HCT116 (cell line): ENCODE results near the gene TYW1. TPM values are rescaled to one million over a fixed set of nuclear protein-coding genes. Genes with fewer than 3 reads are reported as not detected.
"Not testable (repeated sequence)": the region's sequence is repeated elsewhere in the genome, so short reads cannot be mapped to it uniquely, and the experiment has no call there.

ENCODE experiments used
- ATAC-seq: fragments of 200-7000 bp; cut with Tn5 transposase; 2 replicates; pipeline ENCODE4 v1.9.1; 2020; ENCODE audit warnings: mild to moderate bottlenecking, moderate library complexity
- BruUV-seq: library from RNA; stranded (reverse); fragments of 400-500 nt; replicated peaks from 2 replicates; lab custom pipeline; 2021; lab: Mats Ljungman, UMichigan
- CTCF ChIA-PET: fragments of 300-600 bp; sonication (Branson Sonifier 250); formaldehyde crosslinking; loops from one replicate; lab custom pipeline; 2021; ENCODE audit warnings: antibody characterized with exemption; lab: Charles Lee
- POLR2A ChIA-PET: fragments of 300-600, 350-600 bp; sonication (Branson Sonifier 250); formaldehyde crosslinking; loops from one replicate; lab custom pipeline; 2021; ENCODE audit warnings: antibody characterized with exemption; lab: Charles Lee
- RAD21 ChIA-PET, 2 experiments: fragments of 300-600 bp; sonication (Branson Sonifier 250); formaldehyde crosslinking; loops; one replicate each; lab custom pipeline; 2023; ENCODE audit warnings: low total read pairs in 2 of 2; ENCODE audit not compliant: uncharacterized antibody in 2 of 2, unreplicated experiment in 2 of 2, low non-redundant PET in 1 of 2; lab: Charles Lee
- DNase-seq: peaks from one replicate; pipeline ENCODE4 v3.0.0-alpha.2; 2010; ENCODE audit warnings: low read depth, low spot score
- H2AFZ ChIP-seq: fragments of 200-600 bp; shearing (Covaris generic), sonication (generic); 2 replicates; pipeline ENCODE4 v1.6.1; 2017; ENCODE audit warnings: low read depth, mixed run types, mixed read lengths, antibody characterized with exemption, low read length; ENCODE audit not compliant: poor library complexity, severe bottlenecking
- H3K27ac ChIP-seq: 2 replicates; pipeline ENCODE4 v1.5.1; 2012; ENCODE audit warnings: low read depth, low read length
- H3K27me3 ChIP-seq: fragments of 200-600 bp; sonication (generic); 2 replicates; pipeline ENCODE4 v1.6.1; 2016; ENCODE audit warnings: mixed run types, low read length, mixed read lengths; ENCODE audit not compliant: insufficient read depth
- H3K36me3 ChIP-seq, 2 experiments: fragments of 200-500 bp in 1 of 2; fragments of 200-600 bp in 1 of 2; sonication (Bioruptor generic) in 1 of 2; sonication (generic) in 1 of 2; 2 replicates each; pipeline versions ENCODE4 v1.5.1 to v1.6.1; 2014 to 2016; ENCODE audit warnings: low read length in 2 of 2, inconsistent platforms in 1 of 2, mixed read lengths in 1 of 2, mixed run types in 1 of 2; ENCODE audit not compliant: insufficient read depth in 2 of 2, control insufficient read depth in 1 of 2
- H3K4me1 ChIP-seq, 2 experiments: fragments of 200-600 bp in 1 of 2; sonication (generic) in 1 of 2; 2 replicates each; pipeline versions ENCODE4 v1.5.1 to v1.6.1; 2012 to 2017; ENCODE audit warnings: low read length in 2 of 2, inconsistent platforms in 1 of 2, mild to moderate bottlenecking in 1 of 2, mixed read lengths in 1 of 2, mixed run types in 1 of 2, moderate library complexity in 1 of 2; ENCODE audit not compliant: insufficient read depth in 2 of 2, control insufficient read depth in 1 of 2
- H3K4me2 ChIP-seq: fragments of 200-600 bp; sonication (generic); 2 replicates; pipeline ENCODE4 v1.6.1; 2017; ENCODE audit warnings: mixed run types, low read length, mixed read lengths
- H3K4me3 ChIP-seq, 2 experiments: fragments of 200-600 bp in 1 of 2; sonication (generic) in 1 of 2; replicated peaks in 1 of 2; 2 replicates each; pipeline ENCODE4 v1.5.1; 2011 to 2016; ENCODE audit warnings: low read length in 2 of 2, control low read depth in 1 of 2, low read depth in 1 of 2, mild to moderate bottlenecking in 1 of 2, mixed read lengths in 1 of 2, mixed run types in 1 of 2
- H3K79me2 ChIP-seq: fragments of 200-600 bp; sonication (generic); 2 replicates; pipeline ENCODE4 v1.6.1; 2017; ENCODE audit warnings: mild to moderate bottlenecking, mixed run types, low read length, moderate library complexity, mixed read lengths; ENCODE audit not compliant: insufficient read depth
- H3K9ac ChIP-seq: fragments of 200-600 bp; sonication (generic); 2 replicates; pipeline ENCODE4 v1.6.1; 2016; ENCODE audit warnings: low read length, mixed read lengths
- H3K9me2 ChIP-seq: fragments of 200-600 bp; sonication (generic), shearing (Covaris generic); 2 replicates; pipeline ENCODE4 v1.6.1; 2017; ENCODE audit warnings: mixed run types, mild to moderate bottlenecking, moderate library complexity; ENCODE audit not compliant: insufficient read depth
- H3K9me3 ChIP-seq, 2 experiments: fragments of 200-500 bp in 1 of 2; fragments of 200-600 bp in 1 of 2; sonication (Bioruptor generic) in 1 of 2; sonication (generic) in 1 of 2; 2 replicates each; pipeline ENCODE4 v1.6.1; 2014 to 2017; ENCODE audit warnings: low read length in 2 of 2, mixed read lengths in 2 of 2, inconsistent platforms in 1 of 2, low read depth in 1 of 2, mild to moderate bottlenecking in 1 of 2, mixed run types in 1 of 2, moderate library complexity in 1 of 2; ENCODE audit not compliant: control insufficient read depth in 1 of 2, insufficient read depth in 1 of 2
- H4K20me1 ChIP-seq: fragments of 200-600 bp; sonication (generic), shearing (Covaris generic); 2 replicates; pipeline ENCODE4 v1.6.1; 2017; ENCODE audit warnings: mixed run types, mild to moderate bottlenecking, moderate library complexity; ENCODE audit not compliant: insufficient read depth
- CBX3 ChIP-seq: IDR thresholded peaks from 2 replicates; pipeline ENCODE4 v1.6.1; 2012; ENCODE audit warnings: low read depth
- intact Hi-C: fragments of 100-400 bp; cut with micrococcal nuclease; formaldehyde crosslinking; loops from 2 replicates; pipeline ENCODE4 v1.10.0; 2022
- total RNA-seq: library from RNA; stranded (reverse); gene quantifications from one replicate; pipeline ENCODE4 v1.2.1, GENCODE V29; 2021; ENCODE audit not compliant: unreplicated experiment

The TYW1 gene
- total RNA-seq, 1 experiment from 2014 or later = 16.6 TPM

GRCh38 chr7:67076120-67076519, 79.5 kb downstream of the TYW1 start:
- POLR2A ChIA-PET, DNase-seq, ATAC-seq, BruUV-seq, H3K9me3 ChIP-seq, H4K20me1 ChIP-seq, H3K4me2 ChIP-seq, H3K4me1 ChIP-seq, CTCF ChIA-PET, H3K36me3 ChIP-seq, H2AFZ ChIP-seq, H3K9me2 ChIP-seq, H3K4me3 ChIP-seq, RAD21 ChIA-PET, H3K79me2 ChIP-seq, H3K27ac ChIP-seq, H3K27me3 ChIP-seq, intact Hi-C loops, H3K9ac ChIP-seq: not testable (repeated sequence)
- peak; percentile 57; the same call in 1 of the 2 replicates for TF ChIP-seq CBX3

DNA sequence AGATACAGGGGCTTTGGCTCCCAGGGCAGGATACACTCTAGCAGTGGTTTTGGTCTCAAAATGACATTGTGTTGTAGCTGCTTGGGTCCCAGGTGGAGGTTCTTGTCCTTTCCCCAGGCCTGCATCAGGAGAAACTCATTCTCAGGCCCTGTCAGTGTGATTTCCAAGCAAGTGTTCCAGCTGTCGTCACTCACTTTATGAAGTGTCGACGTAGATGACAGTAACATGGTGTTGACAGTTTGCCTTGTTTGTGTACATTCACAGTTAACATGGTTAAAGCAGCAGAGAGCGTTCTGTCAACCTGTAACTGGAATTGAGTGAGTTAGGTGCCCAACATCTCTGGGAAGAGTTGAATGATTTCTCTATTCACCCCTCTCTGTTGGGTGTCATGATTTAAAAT, 86.2 kb downstream of the TYW1 start:
- DNase-seq, H3K4me2 ChIP-seq, RAD21 ChIA-PET, intact Hi-C loops, H3K4me1 ChIP-seq, H3K79me2 ChIP-seq, H3K27ac ChIP-seq, ATAC-seq, H3K9ac ChIP-seq, H3K9me2 ChIP-seq, POLR2A ChIA-PET, CTCF ChIA-PET, H3K4me3 ChIP-seq, H4K20me1 ChIP-seq, H2AFZ ChIP-seq, H3K27me3 ChIP-seq, BruUV-seq, H3K36me3 ChIP-seq, H3K9me3 ChIP-seq: not testable (repeated sequence)

DNA sequence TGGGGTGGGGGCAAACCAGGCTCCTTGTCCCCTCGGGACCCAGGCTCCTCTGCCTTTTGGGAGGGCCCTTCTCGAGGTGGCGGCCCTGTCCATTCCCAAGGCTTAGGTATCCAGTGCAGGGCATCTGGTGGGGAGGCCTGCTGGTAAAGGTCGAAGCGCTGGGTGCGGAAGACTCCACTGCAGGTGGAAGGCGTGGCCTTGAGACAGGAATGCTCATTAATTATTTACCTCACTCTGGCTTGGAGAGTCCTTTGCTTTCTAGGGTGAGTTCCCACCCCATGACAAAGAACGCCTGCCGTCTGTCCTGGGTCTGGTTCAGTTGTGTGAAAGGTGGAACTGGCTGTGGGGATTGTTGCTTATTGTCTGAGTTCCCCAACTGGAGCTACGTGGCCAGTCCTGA, 92.6 kb downstream of the TYW1 start:
- H3K4me1 ChIP-seq, H2AFZ ChIP-seq, H3K4me2 ChIP-seq, H3K79me2 ChIP-seq, H3K36me3 ChIP-seq, H4K20me1 ChIP-seq, H3K27me3 ChIP-seq, intact Hi-C loops, H3K9ac ChIP-seq, H3K4me3 ChIP-seq, H3K9me3 ChIP-seq, RAD21 ChIA-PET, H3K9me2 ChIP-seq, CTCF ChIA-PET, DNase-seq, ATAC-seq, POLR2A ChIA-PET, BruUV-seq, H3K27ac ChIP-seq: not testable (repeated sequence)

DNA sequence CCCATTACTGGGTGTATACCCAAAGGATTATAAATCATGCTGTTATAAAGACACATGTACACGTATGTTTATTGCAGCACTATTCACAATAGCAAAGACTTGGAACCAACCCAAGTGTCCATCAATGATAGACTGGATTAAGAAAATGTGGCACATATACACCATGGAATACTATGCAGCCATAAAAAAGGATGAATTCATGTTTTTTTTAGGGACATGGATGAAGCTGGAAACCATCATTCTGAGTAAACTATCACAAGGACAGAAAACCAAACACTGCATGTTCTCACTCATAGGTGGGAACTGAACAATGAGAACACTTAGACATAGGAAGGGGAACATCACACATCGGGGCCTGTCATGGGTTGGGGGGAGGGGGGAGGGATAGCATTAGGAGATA, 94.4 kb downstream of the TYW1 start:
- H2AFZ ChIP-seq, CTCF ChIA-PET, RAD21 ChIA-PET, intact Hi-C loops, H3K4me3 ChIP-seq, H3K27me3 ChIP-seq, ATAC-seq, H4K20me1 ChIP-seq, H3K9me3 ChIP-seq, BruUV-seq, H3K79me2 ChIP-seq, H3K4me1 ChIP-seq, H3K9me2 ChIP-seq, H3K27ac ChIP-seq, POLR2A ChIA-PET, H3K36me3 ChIP-seq, H3K9ac ChIP-seq, H3K4me2 ChIP-seq, DNase-seq: not testable (repeated sequence)
